Head of caudate nucleus (tissue), 42 donors: ENCODE data around the gene ZBTB17.
A peak's percentile ranks its signal among the peaks of the same experiment; 100 is the strongest.

ENCODE experiments used
- DNase-seq, 42 donors: peaks; one replicate each; pipeline versions ENCODE4 v3.0.0 to v3.0.0-alpha.2; 2020 to 2021; ENCODE audit warnings: mixed read lengths in 7 of 42
- intact Hi-C: fragments of 100-400 bp; cut with DNase I; formaldehyde crosslinking; loops from one replicate; pipeline ENCODE4 v1.15.0; 2022

ZBTB17 gene

GRCh38 chr1:15953294-15953771 is 22.6 kb downstream of the ZBTB17 start:
- intact Hi-C loops = no loop called here
- DNase-seq = peak in 3 of 42 donors; percentile 5 to 22 (median 11)

GRCh38 chr1:15952317-15953258 is 23.3 kb downstream of the ZBTB17 start:
- intact Hi-C loops = no loop called here
- DNase-seq = peak in 6 of 42 donors; percentile 3 to 33 (median 12)

DNA sequence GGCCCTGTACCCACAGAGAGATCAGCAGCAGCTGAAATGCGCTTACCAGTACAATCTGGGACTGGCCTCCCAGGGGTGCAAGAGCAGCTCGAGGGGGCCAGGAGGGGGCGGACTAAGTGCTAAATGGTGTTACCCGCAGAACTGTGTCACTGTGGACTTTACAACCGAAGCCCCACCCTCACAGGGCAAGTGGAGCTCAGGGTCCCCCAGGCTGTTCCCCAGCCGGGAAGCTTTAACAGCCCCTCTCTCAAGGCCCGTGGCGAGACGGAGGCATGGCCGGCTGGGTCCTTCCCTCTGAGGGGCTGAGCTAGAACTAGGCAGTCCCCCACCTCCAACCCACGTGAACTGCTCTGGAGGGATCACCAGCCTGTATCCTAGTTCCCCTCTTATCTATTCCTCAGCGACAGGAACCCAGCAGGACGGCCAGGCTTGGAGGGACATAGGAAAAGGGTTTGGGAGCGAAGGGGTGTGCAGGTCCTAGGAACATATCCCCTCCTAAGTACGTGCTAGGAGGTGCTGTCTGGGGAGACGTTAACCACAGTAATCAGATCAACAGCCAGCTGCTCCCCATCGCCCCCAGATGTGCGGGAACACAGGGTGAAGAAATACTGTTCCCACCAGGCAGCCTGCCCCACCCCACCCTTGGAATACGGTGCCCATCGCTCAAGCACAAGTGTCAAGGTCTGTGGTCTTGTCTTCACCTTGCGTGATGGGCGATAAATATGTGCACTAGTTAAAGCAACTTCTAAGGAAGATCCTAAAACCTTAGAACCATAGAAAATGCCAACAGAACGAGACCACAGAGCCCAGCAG is 24.4 kb downstream of the ZBTB17 start:
- intact Hi-C loops = no loop called here
- DNase-seq = peak in 4 of 42 donors; percentile 4 to 18 (median 10)

- peak in 4 of 42 donors; percentile 6 to 20 (median 10) for DNase-seq
- intact Hi-C loops = no loop called here
Measured at GRCh38 chr1:15950763-15951295, 25.1 kb downstream of the ZBTB17 start.

DNA sequence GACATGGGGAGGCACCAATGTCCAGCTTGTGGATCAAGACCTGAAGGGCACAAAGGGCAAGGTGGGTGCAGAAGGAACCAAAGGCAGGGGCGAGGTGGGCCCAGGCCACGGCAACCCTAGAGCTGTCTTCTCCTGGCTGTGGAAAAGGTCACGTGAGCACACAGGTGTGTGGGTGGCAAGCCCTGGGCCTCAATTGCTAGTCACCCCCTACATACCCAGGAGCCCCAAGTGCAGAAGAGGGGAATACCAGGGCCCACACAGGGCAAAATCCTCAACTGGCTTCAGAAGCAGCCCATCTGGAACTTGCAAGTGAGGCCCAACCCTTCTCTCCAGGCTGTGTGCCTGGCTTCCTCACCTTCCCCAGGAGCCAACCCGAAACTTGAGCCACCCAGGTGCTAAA is 25.6 kb downstream of the ZBTB17 start:
- intact Hi-C loops = no loop called here
- DNase-seq = peak in 4 of 42 donors; percentile 2 to 26 (median 6)

DNA sequence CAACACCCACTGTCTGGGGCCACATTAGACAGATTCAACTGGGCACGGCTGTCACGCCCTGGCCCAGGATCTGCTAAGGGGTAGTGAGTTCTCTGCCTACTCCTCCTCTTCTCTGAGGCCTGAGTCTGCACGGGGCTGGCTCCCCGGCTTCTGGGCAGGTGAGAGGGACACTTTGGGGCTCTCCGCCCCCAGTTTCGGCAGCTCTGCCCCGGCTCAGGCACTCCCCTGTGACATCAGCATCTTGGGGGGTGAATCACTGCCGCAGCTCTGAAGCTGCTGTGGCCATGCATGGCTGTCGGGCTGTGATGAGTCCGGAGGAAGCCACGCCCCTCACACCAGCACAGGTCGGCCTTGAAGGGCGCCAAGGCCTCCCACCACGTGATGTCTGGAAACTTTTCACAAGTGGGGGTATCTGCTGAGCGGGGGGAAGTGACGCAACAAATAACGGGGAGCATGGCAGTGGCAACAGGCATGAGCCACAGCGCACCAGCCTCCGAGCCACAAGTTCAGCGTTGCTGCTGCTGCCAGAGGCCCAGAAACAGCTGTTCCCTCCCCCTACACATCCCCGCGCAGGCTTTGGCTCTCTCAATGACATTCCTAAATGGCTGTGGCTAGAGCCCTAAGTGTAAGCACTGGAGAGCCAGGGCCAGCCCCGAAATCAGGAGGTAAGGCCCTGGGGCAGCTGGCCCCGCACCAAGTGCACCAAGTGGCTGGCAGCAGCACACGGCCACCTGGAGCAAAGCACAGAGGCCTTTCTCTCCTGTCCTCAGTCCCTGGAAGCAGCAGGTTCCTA is 26.3 kb downstream of the ZBTB17 start:
- DNase-seq = peak; percentile 41 to 84 (median 64)
- intact Hi-C loops = no loop called here

DNA sequence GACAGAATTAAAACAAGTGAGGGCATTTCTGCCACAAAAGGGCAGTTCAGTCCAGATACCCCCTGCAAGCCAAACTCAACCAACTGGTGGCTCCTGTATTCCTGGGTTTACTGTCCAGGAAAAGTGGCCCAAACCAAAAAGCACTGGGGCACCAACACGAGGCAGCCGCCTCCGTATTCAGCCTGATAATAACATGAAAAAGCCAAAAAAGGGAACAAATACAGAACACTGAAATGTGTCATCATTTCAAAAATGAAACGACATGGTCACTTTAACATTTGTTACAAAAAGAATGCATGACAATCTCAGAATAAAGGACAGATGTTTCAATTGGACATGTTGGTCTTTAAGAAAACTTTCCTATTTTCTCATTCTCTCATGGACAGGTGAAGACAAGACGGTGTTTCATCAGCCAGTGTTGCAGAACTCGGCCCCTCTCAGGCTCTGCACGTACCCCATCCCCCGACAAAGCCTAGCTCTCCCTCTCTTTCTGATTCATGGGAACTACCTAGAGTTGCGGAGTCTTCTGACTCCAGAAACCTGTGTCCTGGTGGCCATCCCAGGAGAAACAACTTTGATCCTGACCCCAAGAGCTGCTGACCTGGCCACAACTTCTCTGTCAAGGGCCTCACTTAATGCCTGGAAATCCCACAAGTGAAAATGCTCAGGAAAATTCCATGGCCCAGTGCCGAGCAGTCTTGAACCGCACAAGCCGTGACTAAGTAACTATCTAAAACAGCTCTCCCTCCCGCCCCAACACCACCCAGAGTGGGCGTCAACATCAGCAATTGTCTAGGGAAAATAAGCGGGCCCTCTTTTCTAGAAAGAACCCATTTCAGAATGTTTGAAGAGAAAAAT is 27.1 kb downstream of the ZBTB17 start:
- intact Hi-C loops = no loop called here
- peak in 34 of 42 donors; percentile 31 to 83 (median 57) for DNase-seq

DNA sequence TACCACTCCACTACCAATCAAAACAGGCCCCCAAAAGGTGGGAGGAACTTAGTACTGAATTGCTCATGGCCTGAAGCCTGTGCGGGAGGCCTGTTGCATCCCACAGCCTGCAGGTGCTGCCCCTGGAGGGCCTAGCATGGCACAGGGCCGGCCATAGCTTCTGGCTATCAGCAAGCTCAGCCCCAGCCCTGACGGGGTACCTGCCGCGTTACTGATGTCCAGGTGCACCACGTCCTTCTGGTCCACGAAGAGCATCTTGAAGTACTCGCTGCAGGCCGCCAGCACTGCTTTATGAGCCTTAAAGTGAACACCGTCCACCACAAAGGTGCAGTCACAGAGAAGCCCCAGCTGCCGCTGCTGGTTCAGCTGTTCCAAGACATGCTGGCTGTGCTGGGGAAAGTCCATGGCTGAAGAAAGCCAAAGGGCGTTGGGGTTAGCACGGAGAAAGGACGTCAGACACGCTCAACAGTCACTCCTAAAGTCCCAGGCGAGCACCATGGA is 27.8 kb downstream of the ZBTB17 start:
- DNase-seq = peak in 4 of 42 donors; percentile 8 to 41 (median 20)
- intact Hi-C loops = no loop called here

DNA sequence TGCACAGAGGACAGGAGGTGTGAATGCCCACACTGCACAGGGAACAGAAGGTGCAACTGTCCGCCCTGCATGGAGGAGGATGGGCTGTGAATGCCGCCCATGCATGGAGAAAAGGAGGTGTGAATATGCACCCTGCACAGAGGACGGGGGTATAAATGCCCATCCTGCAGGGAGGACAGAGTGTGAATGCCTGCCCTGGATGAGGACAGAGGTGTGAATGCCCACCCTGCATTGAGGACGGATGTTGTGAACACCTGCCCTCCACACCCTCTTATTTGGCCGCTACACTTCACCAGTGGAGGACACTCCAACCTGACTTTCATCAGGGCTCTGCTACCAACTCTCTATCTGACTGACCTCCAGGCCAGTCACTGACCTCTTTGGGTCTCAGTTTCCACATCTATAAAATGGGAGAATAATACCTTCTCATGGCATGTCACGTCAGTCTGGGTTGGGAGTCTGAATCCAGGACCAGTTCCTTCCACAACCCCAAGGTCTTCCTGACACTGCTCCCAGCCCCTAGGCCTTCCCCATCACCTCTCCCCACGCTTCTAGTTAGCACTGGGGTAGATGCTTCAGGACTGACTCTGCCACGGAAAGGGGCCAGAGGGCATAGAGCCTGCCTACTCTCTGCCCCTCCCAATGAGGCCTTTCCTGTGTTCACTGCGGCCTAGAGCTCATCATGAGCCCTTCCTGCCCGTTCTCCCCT is 28.4 kb downstream of the ZBTB17 start:
- intact Hi-C loops = no loop called here
- DNase-seq = peak in 3 of 42 donors; percentile 2 to 19 (median 17)

DNA sequence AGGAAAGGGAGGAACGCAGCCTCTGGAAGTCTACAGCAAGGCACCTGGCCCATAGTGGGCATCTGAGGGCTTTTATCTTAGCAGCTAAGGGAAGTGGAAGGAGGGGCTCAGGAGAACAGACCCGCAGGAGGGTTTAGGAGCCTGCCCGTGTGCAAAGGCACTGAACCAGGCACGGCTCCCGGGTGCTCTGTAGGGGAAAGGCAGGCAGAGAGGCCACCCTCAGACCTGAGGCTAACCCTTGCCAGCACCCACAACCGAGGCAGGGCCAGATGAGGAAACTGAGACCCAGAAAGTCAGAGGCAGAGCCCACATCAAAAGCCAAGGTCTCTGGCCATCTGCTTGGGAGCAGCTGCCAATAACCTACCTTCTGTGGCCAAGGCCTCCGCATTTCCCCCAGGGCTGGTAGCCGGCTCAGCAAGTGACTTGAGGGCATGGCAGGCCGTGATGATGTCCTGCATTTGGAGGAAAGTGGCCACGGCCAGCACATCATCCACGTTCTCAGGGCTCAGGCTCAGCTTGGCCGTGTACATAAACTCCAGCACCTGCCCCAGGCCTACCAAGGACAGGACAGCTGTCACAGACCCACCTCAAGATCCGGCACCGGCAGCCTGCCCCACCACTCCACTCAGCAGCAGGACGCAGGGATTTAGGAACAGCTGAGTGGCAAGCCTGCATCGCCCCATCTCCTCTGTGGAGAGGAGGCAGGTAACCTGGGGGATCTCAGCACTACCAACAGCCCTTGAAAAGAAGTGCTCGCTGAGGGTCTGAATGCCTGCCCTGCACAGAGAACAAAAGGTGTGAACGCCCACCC is 29.1 kb downstream of the ZBTB17 start:
- peak in 6 of 42 donors; percentile 5 to 40 (median 24) for DNase-seq
- intact Hi-C loops = no loop called here

GRCh38 chr1:15945832-15946448 is 30.0 kb downstream of the ZBTB17 start:
- intact Hi-C loops = no loop called here

DNA sequence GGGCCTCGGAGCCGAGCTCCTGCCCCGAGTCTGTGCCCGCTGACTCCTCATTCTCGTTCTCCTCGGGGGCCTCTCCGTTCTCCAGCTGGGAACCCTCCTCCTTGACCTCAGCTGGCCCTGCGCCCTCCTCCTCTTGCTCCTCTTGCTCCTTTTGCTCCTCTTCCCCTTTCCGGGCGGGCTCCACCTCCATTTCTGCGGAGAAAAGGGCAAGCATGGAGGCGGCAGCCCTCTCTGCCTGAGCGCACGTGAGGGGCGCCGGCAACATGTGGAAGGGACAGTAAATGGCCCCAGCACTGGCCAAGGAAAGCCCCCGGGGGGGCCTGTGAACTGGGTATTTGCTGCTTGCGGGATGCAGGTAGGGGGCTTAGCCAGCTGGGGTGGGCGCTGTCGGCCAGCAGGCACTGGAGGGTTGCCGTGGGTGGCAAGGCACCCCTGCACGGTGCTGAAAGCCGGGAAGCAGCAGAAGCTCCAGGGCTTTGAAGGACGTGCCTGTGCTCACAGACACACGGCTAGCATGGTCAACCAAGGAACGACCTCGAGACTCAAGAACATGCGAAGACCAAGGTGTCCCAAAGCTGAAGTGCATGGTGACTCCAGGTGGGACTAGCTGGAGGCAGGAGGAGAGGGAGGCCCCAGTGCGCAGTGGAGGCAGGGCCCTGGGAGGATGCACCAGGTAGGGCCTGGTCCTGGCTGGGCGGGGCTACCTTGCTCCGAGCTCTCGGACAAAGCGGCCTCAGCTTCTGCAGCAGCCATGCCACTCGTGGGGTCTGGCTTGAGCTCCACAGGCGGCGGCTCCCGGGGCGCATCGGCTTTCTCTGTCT is 30.7 kb downstream of the ZBTB17 start:
- DNase-seq = peak in 8 of 42 donors; percentile 4 to 42 (median 16)
- intact Hi-C loops = no loop called here

More at GRCh38 chr1:15945832-15946448, 30.0 kb downstream of the ZBTB17 start:
- DNase-seq = peak in 4 of 42 donors; percentile 4 to 31 (median 16)

GRCh38 chr1:15944308-15945010 is 31.4 kb downstream of the ZBTB17 start:
- intact Hi-C loops = no loop called here
- DNase-seq = peak in 7 of 42 donors; percentile 9 to 43 (median 16)

- DNase-seq = peak in 4 of 42 donors; percentile 6 to 22 (median 6)
- intact Hi-C loops = no loop called here
Measured at GRCh38 chr1:15943992-15944307, 32.0 kb downstream of the ZBTB17 start.
